GM21528 (cell line): ENCODE results near the gene ATP6V1D.
"Not testable (repeated sequence)": the region's sequence is repeated elsewhere in the genome, so short reads cannot be mapped to it uniquely, and the experiment has no call there.

Experiments used
- ATAC-seq: cut with Tn5 transposase; IDR thresholded peaks from one replicate; pipeline ENCODE4 v1.9.1; 2021; ENCODE audit warnings: mild to moderate bottlenecking, moderate library complexity; ENCODE audit not compliant: unreplicated experiment, low FRiP score

Gene ATP6V1D

GRCh38 chr14:67371247-67372148 lies 11.9 kb upstream of the ATP6V1D start:
- no peak for ATAC-seq

DNA sequence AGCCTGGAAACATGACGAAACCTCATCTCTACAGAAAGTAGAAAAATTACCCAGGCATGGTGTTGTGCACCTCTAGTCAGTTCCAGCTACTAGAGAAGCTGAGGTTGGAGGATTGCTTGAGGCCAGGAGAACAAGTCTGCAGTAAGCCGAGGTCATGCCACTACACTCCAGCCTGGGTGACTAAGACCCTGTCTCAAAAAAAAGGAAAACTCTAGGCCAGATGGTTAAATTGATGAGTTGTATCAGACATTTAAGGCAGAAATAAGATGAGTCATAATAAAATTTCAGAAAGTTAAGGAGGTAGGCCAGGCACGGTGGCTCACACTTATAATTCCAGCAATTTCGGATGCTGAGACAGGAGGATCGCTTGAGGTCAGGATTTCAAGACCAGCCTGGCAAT lies 11.2 kb upstream of the ATP6V1D start:
- ATAC-seq, result no peak

GRCh38 chr14:67365476-67365875 lies 5.9 kb upstream of the ATP6V1D start:
- ATAC-seq, result no peak

DNA sequence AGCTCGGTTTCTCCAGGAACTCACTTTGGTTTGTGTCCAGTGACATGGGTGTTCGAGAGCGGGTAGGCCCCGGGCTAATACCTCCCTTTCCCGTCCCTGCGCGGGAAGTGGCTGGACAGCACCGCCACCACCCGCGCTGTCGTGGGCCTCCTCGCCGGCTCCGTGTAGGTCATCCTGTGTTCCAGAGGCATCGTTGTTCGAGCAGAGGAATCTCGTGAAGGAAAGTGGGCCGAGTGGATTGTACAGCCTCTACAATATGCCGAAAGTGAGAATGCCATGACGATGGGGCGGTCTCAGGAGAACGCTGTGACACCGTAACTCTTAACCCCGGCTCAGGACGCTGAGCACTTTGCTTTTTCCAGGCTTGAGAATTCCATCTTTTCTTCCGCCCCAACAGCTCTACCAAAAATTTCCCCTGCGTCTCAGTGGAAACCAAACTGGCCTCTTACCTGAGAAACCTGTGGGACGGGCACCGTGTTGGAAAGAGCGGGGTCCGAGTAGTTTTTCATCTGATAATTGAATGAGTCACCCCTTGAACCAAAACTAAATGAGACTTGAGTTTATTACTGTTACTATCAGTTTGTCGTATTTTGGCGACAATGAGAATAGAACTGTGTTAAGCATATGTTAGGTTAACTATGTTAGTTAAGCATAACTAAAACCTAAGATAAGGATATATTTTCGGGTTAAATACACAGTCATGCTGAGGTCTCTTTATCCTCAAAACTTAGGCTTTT lies 1.0 kb upstream of the ATP6V1D start:
- peak; percentile 27 for ATAC-seq

GRCh38 chr14:67358924-67359774 lies 455 bp downstream of the ATP6V1D start:
- ATAC-seq, result peak; percentile 1

- ATAC-seq, result no peak
Observed at GRCh38 chr14:67357969-67358354, 1.6 kb downstream of the ATP6V1D start.

DNA sequence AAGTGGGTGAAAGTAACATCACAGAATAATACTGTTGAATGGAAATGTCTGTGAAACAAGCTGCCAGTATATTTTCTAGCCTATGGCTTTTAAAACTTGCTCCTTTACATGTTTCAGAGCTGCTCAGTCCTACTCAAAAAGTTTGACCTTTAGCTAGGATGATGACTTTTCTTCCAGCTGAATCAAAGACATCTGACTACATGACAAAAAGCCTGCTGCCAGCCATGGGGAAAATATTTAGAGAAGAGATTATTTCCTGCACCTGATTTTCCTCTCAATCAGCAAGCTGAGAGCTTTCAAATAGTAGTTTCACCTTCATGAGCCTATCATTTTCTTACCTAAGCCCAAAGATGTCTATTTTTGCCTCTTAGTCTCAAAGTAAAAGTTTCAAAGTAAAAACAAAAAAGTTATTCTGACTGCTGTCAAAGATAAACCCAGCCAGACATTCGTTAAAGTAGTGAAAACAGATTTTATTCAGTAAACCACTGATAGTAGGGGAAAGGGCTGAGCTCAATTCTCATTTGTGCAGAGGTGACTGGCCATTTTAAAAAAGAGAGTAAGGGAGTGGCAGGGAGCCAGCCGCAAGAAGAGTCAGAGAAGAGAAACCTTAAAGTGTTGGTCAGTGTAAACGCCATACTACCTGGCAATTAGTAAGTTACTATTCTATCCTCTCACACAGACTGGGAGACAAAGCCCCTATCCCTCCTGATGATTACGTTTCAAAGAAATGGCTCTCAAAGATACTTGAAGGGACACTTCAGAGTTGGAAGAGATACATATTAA lies 2.2 kb downstream of the ATP6V1D start:
- ATAC-seq, result no peak

DNA sequence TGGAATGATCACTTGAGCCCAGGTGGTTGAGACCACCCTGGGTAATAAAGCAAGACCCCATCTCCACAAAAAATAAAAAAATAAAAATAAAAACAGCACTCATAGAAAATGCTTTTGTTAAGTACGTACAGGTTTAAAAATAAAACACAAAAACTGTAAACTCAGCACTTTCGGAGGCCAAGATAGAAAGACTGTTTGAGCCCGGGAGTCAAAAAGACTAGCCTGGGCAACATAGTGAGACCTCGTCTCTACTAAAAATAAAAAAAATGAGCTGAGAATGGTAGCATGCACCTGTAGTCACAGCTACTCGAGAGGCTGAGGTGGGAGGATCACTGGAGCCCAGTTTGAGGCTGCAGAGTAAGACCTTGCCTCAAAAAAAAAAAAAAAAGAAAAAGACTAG lies 7.5 kb downstream of the ATP6V1D start:
- ATAC-seq, result no peak

DNA sequence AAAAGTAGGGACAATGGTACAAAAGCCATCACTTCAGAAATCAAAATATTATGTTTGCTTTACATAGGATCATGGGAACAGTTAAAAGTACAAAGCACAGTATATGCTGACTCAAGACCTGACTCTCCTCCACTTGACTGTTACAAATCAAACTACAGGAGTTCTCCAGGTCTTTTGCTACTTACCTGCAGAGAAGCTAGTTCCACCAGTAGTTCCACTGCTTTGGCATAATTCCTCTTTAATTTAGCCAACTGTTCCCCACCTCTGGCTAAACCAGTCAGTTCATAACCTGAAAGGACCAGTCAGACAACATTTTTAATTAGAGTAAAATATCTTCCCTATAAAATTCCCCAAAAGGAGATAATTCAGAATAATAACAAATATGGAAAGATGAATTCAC lies 14.0 kb downstream of the ATP6V1D start:
- ATAC-seq, result no peak

DNA sequence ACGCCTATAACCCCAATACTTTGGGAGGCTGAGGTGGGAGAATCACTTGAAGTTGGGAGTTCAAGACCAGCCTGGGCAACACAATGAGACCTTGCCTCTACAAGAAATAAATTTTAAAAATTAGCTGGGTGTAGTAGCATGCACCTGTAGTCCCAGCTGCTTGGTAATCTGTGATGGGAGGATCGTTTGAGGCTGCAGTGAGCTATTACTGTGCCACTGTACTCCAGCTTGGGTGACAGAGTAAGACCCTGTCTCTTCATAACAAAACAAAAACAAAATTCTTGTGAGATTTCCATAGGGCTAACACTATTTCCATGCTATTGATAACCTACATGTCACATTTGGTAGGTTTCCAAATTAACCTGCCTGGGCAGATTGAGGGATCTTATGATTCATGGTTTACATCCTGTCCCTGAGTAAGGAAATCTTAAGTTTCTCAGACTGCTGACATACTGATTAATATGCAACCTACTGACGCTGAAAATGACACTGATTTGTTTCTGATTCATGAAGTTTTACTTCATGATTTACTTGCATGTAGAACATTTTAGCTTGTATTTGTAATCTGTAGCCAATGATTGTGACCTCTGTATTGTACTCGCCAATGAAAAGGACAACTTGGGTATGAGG lies 15.9 kb downstream of the ATP6V1D start:
- ATAC-seq, result no peak

DNA sequence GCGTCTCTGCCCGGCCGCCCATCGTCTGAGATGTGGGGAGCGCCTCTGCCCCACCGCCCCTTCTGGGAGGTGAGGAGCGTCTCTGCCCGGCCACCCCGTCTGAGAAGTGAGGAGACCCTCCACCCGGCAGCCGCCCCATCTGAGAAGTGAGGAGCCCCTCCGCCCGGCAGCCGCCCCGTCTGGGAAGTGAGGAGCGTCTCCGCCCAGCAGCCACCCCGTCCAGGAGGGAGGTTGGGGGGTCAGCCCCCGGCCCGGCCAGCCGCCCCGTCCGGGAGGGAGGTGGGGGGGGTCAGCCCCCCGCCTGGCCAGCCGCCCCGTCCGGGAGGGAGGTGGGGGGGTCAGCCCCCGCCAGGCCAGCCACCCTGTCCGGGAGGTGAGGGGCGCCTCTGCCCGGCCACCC lies 18.4 kb downstream of the ATP6V1D start:
- ATAC-seq, result not testable (repeated sequence)

DNA sequence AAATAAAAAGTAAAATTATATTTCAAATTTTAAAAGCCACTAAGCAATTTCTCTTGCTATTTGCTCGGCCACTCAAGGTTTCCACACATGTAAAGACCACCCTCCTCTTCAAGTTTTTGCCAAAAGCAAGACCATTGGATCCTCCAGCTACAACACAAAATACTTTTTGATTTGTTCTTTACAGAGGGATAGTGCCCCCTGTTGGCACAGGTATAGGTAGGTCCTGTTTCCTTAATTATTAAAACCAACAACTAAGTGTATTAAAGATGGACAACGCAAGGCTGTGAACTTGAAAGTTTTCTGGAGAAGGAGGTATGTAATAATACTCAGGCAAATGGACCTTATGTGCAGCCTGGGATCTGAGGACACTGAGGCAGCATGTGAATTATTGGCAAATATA lies 23.8 kb downstream of the ATP6V1D start:
- ATAC-seq, result no peak

DNA sequence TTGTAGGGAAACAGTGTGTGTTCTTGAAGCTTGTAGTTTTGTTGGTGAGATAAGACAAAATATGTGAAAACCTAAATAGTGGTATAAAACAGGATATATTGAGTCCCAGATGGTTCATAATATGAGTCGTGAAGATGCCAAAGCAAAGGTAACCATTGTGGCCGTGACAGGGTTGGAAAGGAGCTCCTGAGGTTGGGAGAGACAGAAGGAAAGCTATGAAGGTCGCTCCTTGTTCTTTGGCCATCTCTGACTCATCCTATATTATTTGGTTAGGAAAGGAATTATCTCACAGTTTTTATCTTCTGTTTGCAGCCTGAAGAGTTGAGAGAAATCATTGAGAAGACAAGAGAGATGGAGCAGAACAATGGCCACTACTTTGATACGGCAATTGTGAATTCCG lies 27.1 kb downstream of the ATP6V1D start:
- ATAC-seq, result no peak

DNA sequence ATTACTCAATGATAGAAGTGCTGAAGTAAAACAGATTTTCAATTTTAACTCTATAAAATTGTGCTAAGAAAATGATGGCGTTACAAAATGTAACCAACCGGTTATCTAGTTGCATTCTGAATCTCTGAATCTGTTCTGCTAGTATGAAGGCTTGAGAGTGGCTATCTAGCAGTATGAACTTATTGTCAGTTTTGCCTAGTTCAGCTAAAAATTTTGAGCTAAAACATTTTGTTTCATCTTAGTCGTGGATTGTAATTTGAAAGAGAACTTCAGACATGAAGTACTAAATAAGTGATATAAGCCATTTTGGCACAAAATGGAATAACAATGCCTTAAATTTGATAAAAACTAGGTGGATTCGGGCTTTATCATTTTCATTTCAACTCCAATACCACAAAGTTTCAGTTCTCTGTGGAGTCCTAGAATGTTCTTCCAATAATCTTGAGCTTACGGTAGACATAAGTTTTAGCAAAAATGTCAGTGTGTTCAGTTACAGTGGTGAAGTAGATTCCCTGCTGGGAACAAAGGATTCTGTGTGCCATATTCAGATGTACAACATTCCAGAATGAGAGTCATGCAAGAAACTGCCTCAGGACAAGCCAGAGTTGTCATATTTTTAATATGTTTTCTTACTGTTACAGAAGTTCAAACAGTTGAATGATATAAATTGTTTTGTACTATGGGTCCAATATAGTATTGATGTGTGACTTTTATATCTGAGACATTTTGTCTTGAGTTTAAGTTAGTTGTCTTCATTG lies 28.1 kb downstream of the ATP6V1D start:
- no peak for ATAC-seq

DNA sequence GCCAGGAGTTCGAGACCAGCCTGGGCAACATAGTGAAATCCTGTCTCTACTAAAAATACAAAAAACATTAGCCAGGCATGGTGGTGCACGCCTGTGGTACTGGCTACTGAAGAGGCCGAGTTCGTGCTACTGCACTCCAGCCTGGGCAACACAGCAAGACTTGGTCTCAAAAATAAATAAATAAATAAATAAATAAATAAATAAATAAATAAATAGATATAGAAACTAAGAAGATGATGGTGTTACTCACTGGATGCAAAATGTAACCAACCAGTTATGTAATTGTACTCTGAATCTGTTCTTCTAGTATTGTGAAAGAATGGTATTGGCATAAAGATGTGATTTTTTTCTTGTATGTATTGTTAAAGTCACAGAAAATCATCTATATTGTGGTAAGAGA lies 29.9 kb downstream of the ATP6V1D start:
- ATAC-seq, result not testable (repeated sequence)

DNA sequence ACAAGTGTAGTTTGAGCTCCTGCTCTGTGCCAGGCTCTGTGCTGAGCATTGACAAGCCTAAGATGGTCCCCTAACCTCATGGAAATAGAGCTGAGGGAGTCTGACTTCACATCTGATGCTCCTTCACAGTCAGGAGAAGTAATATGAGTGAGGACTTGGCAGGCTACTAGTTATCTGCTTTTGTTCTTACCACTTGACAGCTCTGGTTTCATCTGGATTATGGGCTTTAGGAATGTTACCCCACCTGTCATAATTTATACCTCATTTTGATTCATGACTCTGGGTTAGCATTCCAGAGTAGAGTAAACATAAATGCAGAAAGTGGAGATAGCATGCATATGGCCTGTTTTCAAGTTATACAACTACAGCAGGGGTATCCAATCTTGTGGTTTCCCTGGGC lies 40.5 kb downstream of the ATP6V1D start:
- ATAC-seq, result no peak

DNA sequence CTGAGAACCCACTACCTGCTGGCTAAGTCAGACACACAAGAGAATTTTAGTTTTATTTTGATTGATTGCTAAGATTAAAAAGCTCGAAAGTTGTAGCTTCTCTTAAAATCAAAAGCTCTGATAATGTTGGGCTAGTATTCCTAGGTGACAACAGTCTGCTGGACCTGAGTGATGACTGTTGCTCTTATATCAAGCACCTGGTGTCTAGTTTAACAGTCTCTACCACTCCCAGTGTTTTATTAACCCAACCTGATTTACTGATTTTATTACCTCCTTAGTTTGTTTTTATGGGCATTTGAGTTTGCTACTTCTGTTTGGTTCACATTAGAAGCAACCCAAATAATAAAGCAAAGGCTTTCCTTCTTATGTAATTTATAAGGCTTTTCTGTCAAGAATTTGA lies 41.8 kb downstream of the ATP6V1D start:
- ATAC-seq, result no peak

DNA sequence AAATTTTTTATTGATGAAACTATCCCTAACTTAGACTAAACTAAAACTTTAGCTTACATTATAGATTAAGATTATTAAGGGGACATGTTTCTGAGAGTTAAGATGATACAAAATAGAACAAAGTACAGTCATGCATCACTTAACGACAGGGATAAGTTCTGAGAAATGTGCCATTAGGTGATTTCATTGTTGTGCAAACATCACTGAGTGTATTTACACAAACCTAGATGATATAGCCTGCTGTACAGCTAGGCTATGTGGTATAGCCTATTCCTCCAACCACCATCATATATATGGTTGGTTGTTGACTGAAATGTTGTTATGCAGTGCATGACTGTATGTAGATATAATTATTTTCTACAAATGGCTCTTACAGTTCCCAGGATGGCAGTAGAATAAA lies 46.5 kb downstream of the ATP6V1D start:
- ATAC-seq, result no peak

DNA sequence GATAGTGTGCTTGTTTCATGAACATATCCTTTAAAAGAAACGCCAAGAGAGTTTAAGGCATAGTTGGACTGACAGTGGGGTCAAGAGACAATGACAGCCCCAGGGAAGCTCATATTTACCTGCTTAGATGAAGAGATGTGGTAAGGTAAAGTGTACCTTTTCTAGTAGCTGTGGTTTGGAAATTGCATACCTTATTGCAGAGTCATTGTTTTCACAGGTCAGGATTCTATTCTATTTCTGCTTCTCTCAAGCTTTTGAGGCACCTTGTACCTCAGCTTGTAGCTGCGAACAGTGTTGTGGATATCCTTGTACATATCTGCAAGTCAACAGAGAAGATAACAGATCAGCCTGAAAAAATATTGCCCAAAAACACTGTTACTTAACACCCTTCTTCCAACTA lies 47.7 kb downstream of the ATP6V1D start:
- ATAC-seq, result no peak
